Heart left ventricle (tissue), 13 donors: ENCODE measurements around the gene CSTB.

ENCODE experiments used
- CTCF ChIP-seq, 12 donors: fragments of 200-600 bp; sonication (generic) in 4 of 12; IDR thresholded peaks; one replicate each; pipeline versions ENCODE4 v1.5.0 to v1.8.0; 2018 to 2022; ENCODE audit warnings: antibody characterized with exemption in 12 of 12, mild to moderate bottlenecking in 5 of 12
- POLR2A ChIP-seq, 2 donors: fragments of 450-650 bp; IDR thresholded peaks; one replicate each; pipeline ENCODE4 v1.6.1; 2017; ENCODE audit warnings: antibody characterized with exemption in 2 of 2, mild to moderate bottlenecking in 2 of 2, moderate library complexity in 2 of 2
- donor health status: ischemic (EF 13 %, LVEDD 7.1; RV severe dilation, severe dysfunction).
- donor health status: DM: no; HTN: yes; CAD: no.
- donor health status: DM: no; HTN: no; CAD: no.
- donor health status: ischemic (EF 25% LVEDD 6.9; RV normal size, moderate dysfunction).
- donor health status: ischemic (EF 25% LVEDD 5.7; RV mildly dilated, moderate dysfunction).
- donor health status: ischemic (EF 35%, LVEDD 5.7; RV mildly dilated, moderate dysfunction).
- donor health status: nonischemic (EF 11% LVEDD 7.7; RV severe dilation, severe dysfunction).
- donor health status: DM: yes; HTN: yes; CAD: no.
- donor health status: PGD.
- donor health status: ischemic (EF 29% LVEDD 5.4; RV normal size, mild dysfunction).
- donor health status: nonischemic (EF 23%, LVEDD 6.1; RV moderate dilation, normal function).

GRCh38 chr21:43797925-43798715, 22.0 kb upstream of the CSTB start:
- TF ChIP-seq POLR2A (IDR thresholded peaks at IDR 0.05) (no peak), CTCF (IDR thresholded peaks at IDR 0.05) (no peak)
